ENCODE data around the gene ZSCAN5B.
"Not testable (repeated sequence)": the region's sequence is repeated elsewhere in the genome, so short reads cannot be mapped to it uniquely, and the experiment has no call there.

The ZSCAN5B gene, protein sequence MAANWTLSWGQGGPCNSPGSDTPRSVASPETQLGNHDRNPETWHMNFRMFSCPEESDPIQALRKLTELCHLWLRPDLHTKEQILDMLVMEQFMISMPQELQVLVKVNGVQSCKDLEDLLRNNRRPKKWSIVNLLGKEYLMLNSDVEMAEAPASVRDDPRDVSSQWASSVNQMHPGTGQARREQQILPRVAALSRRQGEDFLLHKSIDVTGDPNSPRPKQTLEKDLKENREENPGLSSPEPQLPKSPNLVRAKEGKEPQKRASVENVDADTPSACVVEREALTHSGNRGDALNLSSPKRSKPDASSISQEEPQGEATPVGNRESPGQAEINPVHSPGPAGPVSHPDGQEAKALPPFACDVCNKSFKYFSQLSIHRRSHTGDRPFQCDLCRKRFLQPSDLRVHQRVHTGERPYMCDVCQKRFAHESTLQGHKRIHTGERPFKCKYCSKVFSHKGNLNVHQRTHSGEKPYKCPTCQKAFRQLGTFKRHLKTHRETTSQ

DNA sequence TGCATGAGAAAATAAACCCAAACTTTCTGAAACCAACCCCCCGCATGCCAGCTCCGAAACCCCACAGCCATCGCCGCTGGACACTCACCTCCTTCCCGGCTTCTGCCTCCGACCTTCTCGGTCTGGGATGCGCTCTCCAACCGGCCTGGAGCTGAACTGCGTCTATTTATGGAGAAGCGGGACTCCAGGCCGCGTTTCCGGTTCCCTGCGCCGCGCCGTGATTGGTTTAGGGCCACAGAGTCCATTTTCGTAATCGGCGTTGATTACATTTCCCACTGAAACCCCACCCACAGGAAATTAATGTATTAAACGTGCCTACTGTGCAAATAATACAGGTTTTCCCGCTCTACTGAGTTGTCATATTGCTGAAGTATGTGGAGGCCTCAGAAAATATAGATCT, at the start of gene ZSCAN5B:
Gene ZSCAN5B, minus strand, starts transcription at position 138 of the 400 bp plus-strand sequence. CDS start 4,731 bp downstream, outside the sequence.
- not testable (repeated sequence) for DNase-seq (ENCODE audit: low read depth in 1 of 2, low spot score in 1 of 2)

DNA sequence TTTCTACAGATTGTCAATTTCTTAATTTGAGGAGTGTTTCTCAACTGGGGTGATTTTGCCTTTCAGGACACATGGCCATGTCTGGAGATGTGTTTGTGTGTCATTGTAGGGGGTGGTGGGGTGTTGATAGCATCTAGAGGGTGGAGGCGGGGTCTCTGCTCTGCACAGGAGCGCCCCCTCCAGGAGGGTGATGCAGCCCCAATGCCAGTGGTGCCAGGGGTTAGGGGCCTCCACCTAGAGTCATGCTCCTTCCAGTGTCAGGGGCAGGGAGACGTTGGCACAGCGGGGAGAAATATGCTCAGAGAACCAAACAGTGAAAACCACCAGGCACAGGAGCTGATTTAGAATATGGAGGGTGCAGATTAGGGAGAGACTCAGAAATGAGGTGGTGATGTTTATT, 48.2 kb upstream of the ZSCAN5B start:
- not testable (repeated sequence) for DNase-seq (ENCODE audit: low read depth in 1 of 2, low spot score in 1 of 2)

DNA sequence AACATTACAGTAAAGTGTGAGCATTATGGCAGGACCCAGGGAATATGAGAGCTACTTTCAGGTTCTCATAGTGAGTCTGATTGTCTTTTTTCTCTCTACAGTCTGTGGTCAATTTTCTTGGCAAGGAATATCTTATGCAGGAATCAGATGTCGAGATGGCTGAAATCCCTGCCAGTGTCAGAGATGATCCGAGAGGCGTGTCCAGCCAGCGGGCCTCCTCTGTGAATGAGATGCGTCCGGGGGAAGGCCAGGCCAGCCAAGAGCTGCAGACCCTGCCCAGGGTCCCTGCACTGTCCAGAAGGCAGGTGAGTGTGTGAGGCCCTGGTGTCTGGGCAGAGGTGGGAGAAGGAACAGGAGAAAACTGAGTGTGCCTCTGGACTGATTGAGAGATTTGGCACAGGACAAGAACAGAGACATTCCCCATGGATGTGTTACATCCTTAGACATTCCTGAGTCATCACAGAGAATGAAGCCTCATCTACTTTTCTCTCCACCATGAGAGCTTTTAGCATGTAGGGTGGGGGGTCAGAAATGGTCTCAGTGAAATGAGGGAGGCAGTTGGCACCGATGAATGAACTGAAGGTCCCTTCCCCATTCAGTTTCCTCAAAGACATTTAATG, 47.6 kb upstream of the ZSCAN5B start:
- DNase-seq (ENCODE audit: low read depth in 1 of 2, low spot score in 1 of 2), result no peak

DNA sequence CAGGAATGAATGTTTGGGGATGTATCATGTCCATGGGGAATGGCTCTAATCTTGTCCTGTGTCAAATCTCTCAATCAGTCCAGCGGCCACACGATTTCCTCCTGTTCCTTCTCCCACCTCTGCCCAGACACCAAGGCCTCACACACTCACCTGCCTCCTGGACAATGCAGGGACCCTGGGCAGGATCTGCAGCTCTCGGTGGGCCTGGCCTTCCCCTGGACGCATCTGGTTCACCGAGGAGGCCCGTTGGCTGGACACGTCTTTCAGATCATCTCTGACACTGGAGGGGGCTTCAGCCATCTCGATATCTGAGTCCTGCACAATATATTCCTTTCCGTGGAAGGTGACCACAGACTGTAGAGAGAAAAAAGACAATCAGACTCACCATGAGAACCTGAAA, 25.9 kb upstream of the ZSCAN5B start:
- no peak for DNase-seq (ENCODE audit: low read depth in 1 of 2, low spot score in 1 of 2)

DNA sequence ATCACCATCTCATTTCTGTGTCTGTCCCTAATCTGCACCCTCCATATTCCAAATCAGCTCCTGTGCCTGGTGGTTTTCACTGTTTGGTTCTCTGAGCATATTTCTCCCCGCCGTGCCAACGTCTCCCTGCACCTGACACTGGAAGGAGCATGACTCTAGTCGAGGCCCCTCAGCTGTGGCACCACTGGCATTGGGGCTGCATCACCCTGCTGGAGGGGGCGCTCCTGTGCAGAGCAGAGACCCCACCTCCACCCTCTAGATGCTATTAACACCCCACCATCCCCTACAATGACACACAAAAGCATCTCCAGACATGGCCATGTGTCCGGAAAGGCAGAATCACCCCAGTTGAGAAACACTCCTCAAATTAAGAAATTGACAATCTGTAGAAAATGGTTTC, 25.3 kb upstream of the ZSCAN5B start:
- no peak for DNase-seq (ENCODE audit: low read depth in 1 of 2, low spot score in 1 of 2)

DNA sequence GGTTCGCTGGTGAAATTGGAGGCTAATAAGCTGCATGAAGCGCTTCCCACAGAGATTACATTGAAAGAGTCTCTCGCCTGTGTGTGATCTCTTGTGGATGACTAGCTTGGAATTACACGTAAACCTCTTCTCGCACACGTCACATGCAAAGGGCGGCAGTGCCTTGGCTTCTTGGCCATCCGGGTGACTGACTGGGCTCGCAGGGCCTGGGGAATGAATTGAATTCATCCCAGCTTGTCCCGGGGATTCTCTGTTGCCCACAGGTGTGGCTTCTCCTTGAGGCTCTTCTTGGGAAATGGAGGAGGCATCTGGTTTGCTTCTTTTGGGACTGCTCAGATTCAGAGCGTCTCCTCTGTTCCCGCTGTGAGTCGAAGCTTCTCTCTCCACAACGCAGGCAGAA, 24.3 kb upstream of the ZSCAN5B start:
- DNase-seq (ENCODE audit: low read depth in 1 of 2, low spot score in 1 of 2), result no peak

DNA sequence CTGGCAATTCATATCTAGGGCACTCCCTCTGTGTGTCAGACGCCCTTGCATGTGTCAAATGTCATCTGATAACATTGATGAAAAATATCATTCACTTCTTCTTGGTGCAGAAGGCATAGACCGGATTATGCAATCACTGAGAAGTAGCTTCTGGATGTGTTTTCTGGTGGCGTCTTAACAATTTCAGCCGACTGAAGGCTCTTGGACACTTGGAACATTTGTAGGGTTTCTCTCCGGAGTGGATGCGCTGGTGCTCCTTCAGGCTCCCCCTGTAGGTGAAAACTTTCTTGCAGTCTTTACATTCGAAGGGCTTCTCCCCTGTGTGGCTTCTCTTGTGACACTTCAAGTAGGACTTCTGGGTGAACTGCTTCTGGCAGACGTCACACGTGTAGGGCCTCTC, 23.9 kb upstream of the ZSCAN5B start:
- not testable (repeated sequence) for DNase-seq (ENCODE audit: low read depth in 1 of 2, low spot score in 1 of 2)

DNA sequence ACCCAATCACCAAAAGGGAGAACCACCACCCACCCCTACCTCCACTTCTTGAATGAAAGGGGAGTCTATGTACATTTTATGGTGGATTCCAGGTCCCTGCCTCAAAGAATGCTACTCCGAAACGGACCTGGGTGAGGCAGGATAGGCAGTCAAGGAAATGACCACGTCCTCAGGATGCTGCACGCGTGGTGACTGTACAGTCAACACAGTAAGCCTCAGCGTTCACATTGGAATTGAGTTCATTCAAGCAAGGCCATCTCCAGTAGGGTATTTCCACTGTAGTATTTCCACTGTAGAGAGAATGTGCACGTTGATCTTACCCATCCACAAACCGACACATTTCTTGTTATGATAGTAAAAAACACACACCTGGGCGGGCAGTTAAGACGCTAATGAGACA, 21.4 kb upstream of the ZSCAN5B start:
- DNase-seq (ENCODE audit: low read depth in 1 of 2, low spot score in 1 of 2), result no peak

DNA sequence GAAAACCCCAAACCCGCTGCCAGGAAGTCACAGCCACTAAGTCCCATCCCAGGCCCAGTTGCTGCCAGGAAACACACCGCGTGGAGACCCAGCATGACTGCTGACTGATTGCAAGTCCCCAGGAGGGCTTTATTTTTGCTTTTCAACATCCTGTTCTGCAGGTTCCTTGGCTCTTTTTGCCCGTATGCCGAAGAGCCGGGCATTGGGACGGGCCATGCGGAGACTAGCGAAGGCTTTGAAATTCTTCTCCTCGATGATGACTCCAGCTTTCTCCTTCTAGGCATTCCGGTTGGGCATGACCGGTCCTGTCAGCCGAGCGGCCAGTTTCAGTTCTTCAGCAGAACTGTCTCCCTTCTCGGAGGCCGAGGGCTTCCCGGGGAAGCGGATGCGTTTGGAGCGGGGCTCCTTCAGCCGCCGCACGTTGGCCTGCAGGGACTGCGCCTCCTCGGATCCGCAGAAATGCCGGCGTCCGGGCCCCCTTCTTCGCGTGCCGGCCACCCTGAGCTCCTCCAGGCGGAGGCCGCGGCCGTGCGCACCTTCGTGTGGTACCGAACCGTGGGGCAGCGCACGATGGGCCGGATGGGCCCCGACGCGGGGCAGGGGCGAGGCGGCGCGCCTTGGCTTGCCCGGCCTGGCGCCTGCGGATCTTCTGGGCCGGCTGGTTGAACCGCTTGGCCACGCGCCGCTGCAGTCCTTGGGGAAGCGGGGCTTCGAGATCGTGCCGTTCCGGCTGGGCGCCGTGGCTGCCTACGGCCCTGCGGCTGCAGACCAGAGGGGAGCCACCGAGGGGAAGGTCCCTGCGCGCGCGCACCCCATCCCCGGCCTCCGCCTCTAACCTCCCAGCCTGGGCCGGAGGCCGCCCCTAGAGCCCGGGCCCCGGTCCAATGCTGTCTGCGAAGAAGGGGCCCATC, 19.7 kb upstream of the ZSCAN5B start:
- no peak for DNase-seq (ENCODE audit: low read depth in 1 of 2, low spot score in 1 of 2)

DNA sequence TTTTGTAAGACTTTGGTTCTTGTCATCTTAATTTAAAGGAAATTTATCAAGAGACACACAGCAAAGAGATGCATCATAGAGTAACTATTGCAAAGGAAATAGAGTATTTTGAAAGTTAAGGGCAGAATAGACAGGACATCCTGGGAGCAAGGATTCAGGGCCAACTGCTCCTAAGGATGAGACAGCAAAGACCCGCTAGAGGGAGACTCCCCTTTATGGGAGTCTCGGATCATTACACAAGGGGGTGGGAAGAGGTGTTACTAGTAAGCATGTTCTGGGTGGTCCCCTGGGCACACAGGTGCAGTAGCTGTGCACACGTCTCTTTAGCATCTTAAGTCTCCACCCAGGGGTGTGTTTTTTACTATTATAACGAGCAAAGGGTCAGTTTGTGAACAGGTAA, 14.1 kb upstream of the ZSCAN5B start:
- DNase-seq (ENCODE audit: low read depth in 1 of 2, low spot score in 1 of 2), result no peak

DNA sequence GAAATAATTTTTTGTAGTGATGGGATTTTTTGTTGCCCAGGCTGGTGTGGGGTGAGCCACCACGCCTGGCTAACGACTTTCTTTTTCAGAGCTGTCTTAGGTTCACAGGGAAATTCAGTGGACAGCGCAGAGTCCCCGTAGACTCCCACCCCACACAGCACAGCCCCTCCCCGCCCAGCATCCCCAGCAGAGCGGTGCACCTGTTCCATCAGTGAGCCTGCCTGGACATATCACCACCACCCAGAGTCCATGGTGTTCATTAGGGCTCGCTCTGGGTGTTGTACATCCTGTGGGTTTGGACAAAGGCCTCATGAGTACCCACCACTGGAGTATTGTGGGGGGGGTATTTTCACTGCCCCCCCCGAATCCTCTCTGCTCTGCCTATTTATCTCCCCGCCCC, 12.5 kb upstream of the ZSCAN5B start:
- not testable (repeated sequence) for DNase-seq (ENCODE audit: low read depth in 1 of 2, low spot score in 1 of 2)

DNA sequence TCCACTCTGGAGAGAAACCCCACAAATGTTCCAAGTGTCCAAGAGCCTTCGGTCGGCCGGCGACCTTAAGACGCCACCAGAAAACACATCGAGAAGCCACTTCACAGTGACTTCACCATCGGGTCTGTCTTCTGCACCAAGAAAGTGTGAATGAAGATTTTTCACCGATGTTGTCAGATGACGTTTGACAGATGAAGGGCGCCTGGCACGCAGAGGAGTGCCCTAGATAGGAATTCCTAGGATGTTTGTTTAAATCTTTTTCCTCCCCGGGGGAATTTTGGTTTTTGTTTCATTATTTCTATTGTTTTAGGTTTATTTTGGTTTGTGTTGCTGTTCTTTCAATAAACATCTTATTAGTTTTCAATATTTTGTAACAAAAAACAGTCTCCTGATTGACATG, 11.5 kb upstream of the ZSCAN5B start:
- DNase-seq (ENCODE audit: low read depth in 1 of 2, low spot score in 1 of 2), result no peak

DNA sequence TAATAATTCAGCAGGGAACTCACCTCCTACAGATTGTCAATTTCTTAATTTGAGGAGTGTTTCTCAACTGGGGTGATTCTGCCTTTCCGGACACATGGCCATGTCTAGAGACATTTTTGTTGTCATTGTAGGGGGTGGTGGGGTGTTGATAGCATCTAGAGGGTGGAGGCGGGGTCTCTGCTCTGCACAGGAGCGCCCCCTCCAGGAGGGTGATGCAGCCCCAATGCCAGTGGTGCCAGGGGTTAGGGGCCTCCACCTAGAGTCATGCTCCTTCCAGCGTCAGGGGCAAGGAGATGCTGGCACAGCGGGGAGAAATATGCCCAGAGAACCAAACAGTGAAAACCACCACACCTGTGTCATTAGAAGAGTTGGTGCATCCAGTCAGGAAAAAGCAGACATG, 10.0 kb upstream of the ZSCAN5B start:
- DNase-seq (ENCODE audit: low read depth in 1 of 2, low spot score in 1 of 2), result not testable (repeated sequence)

DNA sequence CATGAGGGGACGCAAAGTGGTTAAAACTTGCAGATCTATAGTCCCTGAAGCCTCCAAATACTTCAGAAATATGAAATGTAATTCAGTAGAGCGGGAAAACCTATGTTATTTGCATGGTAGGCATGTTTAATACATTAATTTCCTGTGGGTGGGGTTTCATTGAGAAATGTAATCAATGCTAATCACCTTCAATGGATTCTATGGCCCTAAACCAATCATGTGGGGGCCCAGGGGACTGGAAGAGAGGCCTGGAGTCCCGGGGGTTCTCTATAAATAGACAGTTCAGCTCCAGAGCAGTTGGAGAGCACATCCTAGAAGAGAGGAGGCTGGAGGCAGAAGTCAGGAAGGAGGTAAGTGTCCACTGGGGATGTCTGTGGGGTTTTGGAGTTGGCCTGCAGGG, 4.4 kb upstream of the ZSCAN5B start, which contains the start of gene ZSCAN5C:
Gene ZSCAN5C, plus strand, starts transcription at position 301 of the 400 bp plus-strand sequence. CDS start 3,641 bp downstream, outside the sequence.
- no peak for DNase-seq (ENCODE audit: low read depth in 1 of 2, low spot score in 1 of 2)

DNA sequence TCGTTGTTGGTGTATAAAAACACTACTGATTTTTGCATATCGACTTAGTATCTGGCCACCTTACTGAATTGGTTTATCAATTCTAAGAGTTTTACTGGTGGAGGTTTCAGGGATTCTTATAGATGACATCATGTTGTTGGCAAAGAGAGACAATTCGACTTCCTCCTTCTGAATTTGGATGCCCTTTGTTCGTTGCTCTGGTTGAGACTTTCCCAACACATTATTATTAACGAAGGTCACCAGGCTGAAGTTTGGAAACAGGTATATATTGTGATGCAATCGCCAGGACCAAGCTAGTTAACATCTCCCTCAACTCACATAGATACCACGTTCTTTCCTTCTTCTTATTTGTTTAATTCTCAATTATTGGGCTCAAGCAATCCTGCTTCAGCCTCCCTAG, 2.1 kb upstream of the ZSCAN5B start:
- no peak for DNase-seq (ENCODE audit: low read depth in 1 of 2, low spot score in 1 of 2)

DNA sequence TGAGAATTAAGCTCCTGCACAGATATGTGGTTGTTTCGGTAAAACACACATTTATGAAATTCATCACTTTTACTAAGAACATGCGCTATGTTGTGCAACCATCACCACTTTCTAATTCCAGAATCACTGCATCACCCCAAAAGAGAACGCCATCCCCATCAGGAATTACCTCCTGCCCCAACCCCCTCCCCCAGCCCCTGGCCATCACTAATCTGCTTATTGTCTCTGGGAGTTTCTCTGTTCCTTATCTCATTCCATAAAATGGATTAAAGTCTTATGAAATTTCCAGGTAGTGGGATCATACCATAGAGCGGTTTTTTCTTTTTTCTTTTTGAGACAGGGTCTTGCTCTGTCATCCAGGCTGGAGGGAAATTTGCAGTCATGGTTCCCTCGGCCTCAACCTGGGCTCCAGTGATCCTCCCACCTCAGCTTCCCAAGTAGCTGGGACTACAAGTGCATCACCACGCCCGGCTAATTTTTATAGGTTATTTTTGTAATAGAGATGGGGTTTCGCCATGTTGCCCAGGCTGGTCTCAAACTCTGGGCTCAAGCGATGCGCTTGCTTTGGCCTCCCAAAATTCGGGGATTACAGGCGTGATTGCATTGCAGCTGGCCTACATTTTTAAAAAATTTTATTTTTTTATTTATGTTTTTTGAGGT, 3.5 kb downstream of the ZSCAN5B start:
- DNase-seq (ENCODE audit: low read depth in 1 of 2, low spot score in 1 of 2), result no peak

DNA sequence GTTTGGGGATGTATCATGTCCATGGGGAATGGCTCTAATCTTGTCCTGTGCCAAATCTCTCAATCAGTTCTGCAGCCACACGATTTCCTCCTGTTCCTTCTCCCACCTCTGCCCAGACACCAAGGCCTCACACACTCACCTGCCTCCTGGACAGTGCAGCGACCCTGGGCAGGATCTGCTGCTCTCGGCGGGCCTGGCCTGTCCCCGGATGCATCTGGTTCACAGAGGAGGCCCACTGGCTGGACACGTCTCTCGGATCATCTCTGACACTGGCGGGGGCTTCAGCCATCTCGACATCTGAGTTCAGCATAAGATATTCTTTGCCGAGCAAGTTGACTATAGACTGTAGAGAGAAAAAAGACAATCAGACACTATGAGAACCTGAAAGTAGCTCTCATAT, 5.9 kb downstream of the ZSCAN5B start:
- no peak for DNase-seq (ENCODE audit: low read depth in 1 of 2, low spot score in 1 of 2)

DNA sequence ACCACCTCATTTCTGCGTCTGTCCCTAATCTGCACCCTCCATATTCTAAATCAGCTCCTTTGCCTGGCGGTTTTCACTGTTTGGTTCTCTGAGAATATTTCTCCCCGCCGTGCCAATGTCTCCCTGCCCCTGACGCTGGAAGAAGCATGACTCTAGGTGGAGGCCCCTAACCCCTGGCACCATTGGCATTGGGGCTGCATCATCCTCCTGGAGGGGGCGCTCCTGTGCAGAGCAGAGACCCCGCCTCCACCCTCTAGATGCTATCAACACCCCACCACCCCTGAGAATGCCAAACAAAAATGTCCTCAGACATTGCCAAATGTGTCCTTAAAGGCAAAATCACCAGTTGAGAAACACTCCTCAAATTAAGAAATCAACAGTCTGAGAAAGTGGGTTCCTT, 6.5 kb downstream of the ZSCAN5B start:
- no peak for DNase-seq (ENCODE audit: low read depth in 1 of 2, low spot score in 1 of 2)

DNA sequence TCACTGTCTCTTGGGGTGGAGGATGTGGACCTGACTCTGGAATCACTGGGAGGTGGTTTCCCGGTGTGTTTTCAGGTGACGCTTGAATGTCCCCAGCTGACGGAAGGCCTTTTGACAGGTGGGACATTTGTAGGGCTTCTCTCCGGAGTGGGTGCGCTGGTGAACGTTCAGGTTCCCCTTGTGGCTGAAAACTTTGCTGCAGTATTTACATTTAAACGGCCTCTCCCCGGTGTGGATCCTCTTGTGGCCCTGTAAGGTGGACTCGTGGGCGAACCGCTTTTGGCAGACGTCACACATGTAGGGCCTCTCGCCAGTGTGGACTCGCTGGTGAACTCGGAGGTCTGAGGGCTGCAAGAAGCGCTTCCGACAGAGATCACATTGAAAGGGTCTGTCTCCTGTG, 7.8 kb downstream of the ZSCAN5B start:
- no peak for DNase-seq (ENCODE audit: low read depth in 1 of 2, low spot score in 1 of 2)

DNA sequence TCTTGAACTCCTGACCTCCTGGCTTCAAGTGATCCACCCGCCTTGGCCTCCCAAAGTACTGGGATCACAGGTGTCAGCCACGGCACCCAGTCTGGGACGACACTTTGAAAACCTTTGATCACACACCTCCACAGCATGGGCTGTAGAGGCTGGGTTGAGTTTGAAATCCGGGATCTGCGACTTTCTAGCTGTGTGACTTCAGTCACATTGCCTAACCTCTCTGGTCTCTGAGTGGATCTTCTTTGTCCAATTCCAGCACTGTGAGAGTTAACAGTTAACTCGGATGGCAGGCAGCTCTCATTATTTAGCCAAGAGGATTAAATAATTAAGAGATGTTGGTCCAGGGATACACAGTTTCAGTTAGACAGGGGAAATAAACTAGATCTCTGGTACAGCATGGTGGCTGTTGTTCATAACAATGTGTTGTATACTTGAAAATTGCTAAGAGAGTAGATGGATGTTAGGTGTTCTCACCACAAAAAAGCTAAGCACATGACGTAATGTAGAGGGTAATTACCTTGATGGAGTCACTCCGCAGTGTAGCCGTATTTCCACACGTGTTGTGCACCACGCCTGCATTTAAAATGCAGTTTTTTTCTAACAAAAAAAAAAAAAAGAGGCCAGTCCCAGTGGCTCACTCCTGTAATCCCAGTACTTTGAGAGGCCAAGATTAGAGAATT, 19.9 kb downstream of the ZSCAN5B start:
- DNase-seq (ENCODE audit: low read depth in 1 of 2, low spot score in 1 of 2), result no peak

Data from activated CD4-positive, alpha-beta T cell treated with anti-CD3 and anti-CD28 coated beads, Interleukin-2, amount 50 U/mL, for 24 hours (primary cell).